ENCODE measurements around the gene HOMER2. TPM values are rescaled to one million over a fixed set of nuclear protein-coding genes. Genes with fewer than 3 reads are reported as not detected.

Gene HOMER2
- total RNA-seq, 2 experiments from 2014 or later = 5.6 TPM

DNA sequence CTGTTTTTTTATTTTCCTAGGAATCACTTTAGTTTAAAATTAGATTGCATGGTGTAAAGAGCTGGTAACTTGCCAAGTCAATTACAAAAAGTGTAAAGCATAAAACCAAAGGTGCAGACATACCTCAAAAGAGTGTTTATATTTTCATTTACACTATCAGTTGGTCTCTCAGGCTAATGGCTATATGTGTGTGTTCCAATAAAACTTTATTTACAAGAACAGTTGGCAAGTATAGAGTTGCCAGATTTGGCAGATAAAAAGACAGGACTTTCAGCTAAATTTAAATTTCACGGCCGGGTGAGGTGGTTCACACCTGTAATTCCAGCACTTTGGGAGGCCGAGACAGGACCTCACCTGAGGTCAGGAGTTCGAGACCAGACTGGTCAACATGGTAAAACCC, 41.1 kb downstream of the HOMER2 start:
- no peaks in the 10 kb centered on the region for H3K9me3 ChIP-seq (ENCODE audit: low read length)
- no peak for DNase-seq (ENCODE audit: low spot score)
- TF ChIP-seq EZH2phosphoT487 (IDR thresholded peaks at IDR 0.05; ENCODE audit: borderline replicate concordance, low read depth, low read length) (no peak), CTCF (conservative IDR thresholded peaks at IDR 0.05; ENCODE audit: low read length) (no peak)
- intact Hi-C loops (cut with micrococcal nuclease; ENCODE audit: unreplicated experiment) = no loop called here
- H3K4me2 ChIP-seq (ENCODE audit: low read length) = no peak overlapping the region
- H3K9me2 ChIP-seq (ENCODE audit: insufficient read depth, low read length) = no peaks in the 10 kb centered on the region
- H3K4me1 ChIP-seq (ENCODE audit: insufficient read depth, low read length, poor library complexity, severe bottlenecking) = no peaks in the 10 kb centered on the region
- ChIA-PET CTCF (ENCODE audit: unreplicated experiment) (no interaction called here), POLR2A (no interaction called here)
- no peak overlapping the region for H2AFZ ChIP-seq (ENCODE audit: low read length)
- no peaks in the 10 kb centered on the region for H3K79me2 ChIP-seq (ENCODE audit: insufficient read depth, low read depth, low read length)
- no peaks in the 10 kb centered on the region for H3K36me3 ChIP-seq (ENCODE audit: insufficient read depth, low read length)
- BruUV-seq (replicated peaks) = no TSS peak
- H4K20me1 ChIP-seq (ENCODE audit: insufficient read depth, low read length) = no peaks in the 10 kb centered on the region
- H3K27ac ChIP-seq (ENCODE audit: low read depth, low read length, poor library complexity, severe bottlenecking) = no peak overlapping the region
- no peak overlapping the region for H3K4me3 ChIP-seq (ENCODE audit: low read depth, low read length, poor library complexity, severe bottlenecking)

DNA sequence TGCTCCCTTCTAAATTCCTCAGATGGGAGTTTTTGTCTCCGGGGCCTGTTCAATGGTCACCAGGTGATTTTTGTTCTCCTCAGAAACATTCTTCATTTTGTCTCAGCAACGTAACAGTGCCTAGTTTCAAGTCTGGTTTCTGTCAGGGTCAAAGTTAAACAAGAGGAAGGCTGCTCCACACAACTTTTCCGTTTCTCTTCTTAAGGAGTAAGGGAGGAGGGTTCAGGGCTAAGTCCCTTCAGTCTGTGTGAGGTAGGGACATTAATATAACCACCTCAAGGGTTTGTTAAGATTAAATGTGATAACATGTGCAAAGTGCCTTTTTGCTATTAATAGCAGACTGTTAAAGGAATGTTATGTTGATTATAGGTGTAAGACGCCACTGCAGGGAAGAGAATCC, 41.8 kb downstream of the HOMER2 start:
- POLR2A ChIA-PET = no interaction called here
- BruUV-seq (replicated peaks) = no TSS peak
- CTCF ChIA-PET (ENCODE audit: unreplicated experiment) = no interaction called here
- Histone ChIP-seq H3K36me3 (ENCODE audit: insufficient read depth, low read length) (no peaks in the 10 kb centered on the region), H3K27ac (ENCODE audit: low read depth, low read length, poor library complexity, severe bottlenecking) (no peak overlapping the region), H3K9me2 (ENCODE audit: insufficient read depth, low read length) (no peaks in the 10 kb centered on the region), H3K4me3 (ENCODE audit: low read depth, low read length, poor library complexity, severe bottlenecking) (no peak overlapping the region), H3K4me1 (ENCODE audit: insufficient read depth, low read length, poor library complexity, severe bottlenecking) (no peaks in the 10 kb centered on the region), H3K4me2 (ENCODE audit: low read length) (no peak overlapping the region), H4K20me1 (ENCODE audit: insufficient read depth, low read length) (no peaks in the 10 kb centered on the region), H3K79me2 (ENCODE audit: insufficient read depth, low read depth, low read length) (no peaks in the 10 kb centered on the region), H3K9me3 (ENCODE audit: low read length) (no peaks in the 10 kb centered on the region), H2AFZ (ENCODE audit: low read length) (no peak overlapping the region)
- no peak for TF ChIP-seq CTCF (conservative IDR thresholded peaks at IDR 0.05; ENCODE audit: low read length)
- TF ChIP-seq EZH2phosphoT487 (IDR thresholded peaks at IDR 0.05; ENCODE audit: borderline replicate concordance, low read depth, low read length) = no peak
- DNase-seq (ENCODE audit: low spot score) = no peak
- intact Hi-C loops (cut with micrococcal nuclease; ENCODE audit: unreplicated experiment) = no loop called here

DNA sequence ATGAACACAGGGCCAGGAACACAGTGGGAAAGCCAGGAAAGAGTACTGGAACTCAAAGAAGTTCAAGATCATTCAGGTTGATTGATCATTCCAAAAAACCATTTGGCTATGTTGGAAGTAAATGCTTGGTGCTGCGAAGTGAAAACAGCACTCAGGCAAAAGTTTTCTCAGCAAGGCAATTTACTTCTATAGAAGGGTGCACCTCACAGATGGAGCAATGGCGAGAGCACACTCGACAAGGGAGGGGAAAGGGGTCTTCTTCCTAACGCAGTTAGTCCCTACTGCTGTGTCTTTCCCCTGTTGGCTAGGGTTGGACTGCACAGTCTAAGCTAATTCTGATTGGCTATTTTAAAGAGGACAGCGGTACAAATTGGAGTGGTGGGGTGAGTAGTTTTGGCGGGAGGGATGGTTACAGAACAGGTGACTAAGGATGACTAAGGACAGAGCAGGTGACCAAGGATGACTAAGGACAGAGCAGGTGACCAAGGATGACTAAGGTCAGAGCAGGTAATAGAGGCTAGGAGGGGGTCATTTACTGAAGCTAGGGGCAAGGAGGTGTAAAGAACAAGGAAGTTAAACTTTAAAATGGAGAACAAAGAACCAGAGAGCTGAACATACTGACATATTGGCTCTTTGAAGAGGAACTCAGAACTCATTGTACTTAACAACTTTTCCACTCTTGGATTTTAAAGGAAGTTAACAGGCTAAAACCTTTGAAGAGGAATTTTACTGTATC, 43.3 kb downstream of the HOMER2 start:
- Histone ChIP-seq H3K36me3 (ENCODE audit: insufficient read depth, low read length) (no peaks in the 10 kb centered on the region), H3K4me3 (ENCODE audit: low read depth, low read length, poor library complexity, severe bottlenecking) (no peak overlapping the region), H3K9me3 (ENCODE audit: low read length) (no peaks in the 10 kb centered on the region), H3K27ac (ENCODE audit: low read depth, low read length, poor library complexity, severe bottlenecking) (no peak overlapping the region), H3K4me1 (ENCODE audit: insufficient read depth, low read length, poor library complexity, severe bottlenecking) (no peaks in the 10 kb centered on the region), H3K9me2 (ENCODE audit: insufficient read depth, low read length) (no peaks in the 10 kb centered on the region), H2AFZ (ENCODE audit: low read length) (no peak overlapping the region), H3K79me2 (ENCODE audit: insufficient read depth, low read depth, low read length) (no peaks in the 10 kb centered on the region), H4K20me1 (ENCODE audit: insufficient read depth, low read length) (no peaks in the 10 kb centered on the region), H3K4me2 (ENCODE audit: low read length) (no peak overlapping the region)
- intact Hi-C loops (cut with micrococcal nuclease; ENCODE audit: unreplicated experiment) = no loop called here
- ChIA-PET CTCF (ENCODE audit: unreplicated experiment) (no interaction called here), POLR2A (interaction anchor here (0.7 kb wide), 1 partner anchor 309 kb away, joined by 3 read pairs; no protein-coding TSS in a partner anchor)
- TF ChIP-seq CTCF (conservative IDR thresholded peaks at IDR 0.05; ENCODE audit: low read length) = no peak
- TF ChIP-seq EZH2phosphoT487 (IDR thresholded peaks at IDR 0.05; ENCODE audit: borderline replicate concordance, low read depth, low read length) = no peak
- no peak for DNase-seq (ENCODE audit: low spot score)
- no TSS peak for BruUV-seq (replicated peaks)
